HL-60 (cell line): ENCODE results near the gene ADCY3.

Experiments
- DNase-seq, 2 experiments: peaks; one replicate each; pipeline ENCODE4 v3.0.0-alpha.2; 2010 to 2020; ENCODE audit warnings: low read depth in 1 of 2, low spot score in 1 of 2
- H3K27ac ChIP-seq: fragments of 250-450 bp; sonication (Bioruptor Pico); replicated peaks from 2 replicates; pipeline ENCODE4 v1.5.1; 2020; ENCODE audit warnings: mild to moderate bottlenecking, moderate library complexity
- H3K27me3 ChIP-seq: fragments of 250-450 bp; sonication (Bioruptor Pico); 2 replicates; pipeline ENCODE4 v1.5.1; 2021; ENCODE audit warnings: mild to moderate bottlenecking, moderate library complexity; ENCODE audit not compliant: insufficient read depth, poor library complexity, severe bottlenecking
- H3K4me3 ChIP-seq: replicated peaks from 2 replicates; pipeline ENCODE4 v1.5.1; 2011; ENCODE audit warnings: mild to moderate bottlenecking, control low read depth, low read length; ENCODE audit not compliant: insufficient read depth
- CTCF ChIP-seq: IDR thresholded peaks from one replicate; pipeline ENCODE4 v1.5.1; 2011; ENCODE audit warnings: low read length, control low read depth, inconsistent platforms; ENCODE audit not compliant: insufficient read depth
- GABPA ChIP-seq: IDR thresholded peaks from 2 replicates; pipeline ENCODE4 v1.6.1; 2012; ENCODE audit warnings: low read depth
- POLR2AphosphoS5 ChIP-seq: IDR thresholded peaks from 2 replicates; pipeline ENCODE4 v1.6.1; 2012; ENCODE audit warnings: low read depth
- REST ChIP-seq: IDR thresholded peaks from 2 replicates; pipeline ENCODE4 v1.6.1; 2012; ENCODE audit warnings: low read depth; ENCODE audit not compliant: insufficient replicate concordance
- SPI1 ChIP-seq: IDR thresholded peaks from 2 replicates; pipeline ENCODE4 v1.6.1; 2012; ENCODE audit warnings: low read depth, mild to moderate bottlenecking, borderline replicate concordance

The ADCY3 gene

GRCh38 chr2:24917086-24917485, 3.0 kb downstream of the ADCY3 start:
- no peak for TF ChIP-seq SPI1
- TF ChIP-seq REST: no peak
- no peak for TF ChIP-seq POLR2AphosphoS5
- peak in 1 of 2 experiments; percentile 25 for DNase-seq
- Histone ChIP-seq H3K27ac (no peak overlapping the region), H3K27me3 (peaks cover 4% of the 10 kb centered on the region), H3K4me3 (no peak overlapping the region)

GRCh38 chr2:24915796-24916195, 4.2 kb downstream of the ADCY3 start:
- H3K27ac ChIP-seq: no peak overlapping the region
- H3K27me3 ChIP-seq: no peaks in the 10 kb centered on the region
- H3K4me3 ChIP-seq: no peak overlapping the region
- DNase-seq: no peak
- TF ChIP-seq CTCF: no peak
- TF ChIP-seq POLR2AphosphoS5: no peak
- TF ChIP-seq REST: no peak
- TF ChIP-seq SPI1: no peak
- no peak for TF ChIP-seq GABPA

GRCh38 chr2:24915175-24915574, 4.9 kb downstream of the ADCY3 start:
- Histone ChIP-seq H3K27ac (no peak overlapping the region), H3K27me3 (no peaks in the 10 kb centered on the region), H3K4me3 (no peak overlapping the region)
- no peak for TF ChIP-seq CTCF
- TF ChIP-seq REST: no peak
- TF ChIP-seq SPI1: no peak
- no peak for TF ChIP-seq POLR2AphosphoS5
- no peak for TF ChIP-seq GABPA
- no peak for DNase-seq

GRCh38 chr2:24914713-24915112, 5.3 kb downstream of the ADCY3 start:
- TF ChIP-seq GABPA (no peak), SPI1 (no peak), CTCF (no peak), REST (no peak), POLR2AphosphoS5 (no peak)

More at GRCh38 chr2:24914713-24915112, 5.3 kb downstream of the ADCY3 start:
- no peak for DNase-seq
- Histone ChIP-seq H3K27me3 (no peaks in the 10 kb centered on the region), H3K27ac (no peak overlapping the region), H3K4me3 (no peak overlapping the region)
